Endothelial cell of hepatic sinusoid (primary cell): Measurements from ENCODE around the gene PLXND1.
"Not testable (repeated sequence)": the region's sequence is repeated elsewhere in the genome, so short reads cannot be mapped to it uniquely, and the experiment has no call there.

Experiments
- in situ Hi-C: cut with HindIII; loops from 2 replicates; pipeline ENCODE4 v1.10.0; 2017; ENCODE audit warnings: low sequenced_read_pairs

Gene PLXND1

DNA sequence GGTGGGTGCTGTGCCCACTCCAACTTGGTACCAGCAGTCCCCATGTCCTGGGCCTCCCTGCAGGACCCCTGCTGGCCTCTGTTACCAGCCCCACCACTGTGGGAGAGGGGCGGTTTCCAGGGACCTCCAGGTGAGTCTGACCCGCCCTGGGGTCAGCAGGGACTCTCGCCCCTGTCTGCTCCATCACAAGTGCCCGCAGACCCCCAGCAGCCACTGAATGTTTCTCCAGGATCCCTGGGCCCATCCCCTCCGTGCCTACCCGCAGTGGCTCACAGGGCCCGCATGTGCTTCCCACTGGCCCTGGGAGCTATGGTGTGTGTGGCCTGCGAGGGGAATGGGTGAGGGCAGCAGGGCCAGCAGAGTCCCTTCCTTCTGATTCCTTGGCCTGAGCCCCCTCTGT is 87.9 kb downstream of the PLXND1 start:
- in situ Hi-C loops: no loop called here

DNA sequence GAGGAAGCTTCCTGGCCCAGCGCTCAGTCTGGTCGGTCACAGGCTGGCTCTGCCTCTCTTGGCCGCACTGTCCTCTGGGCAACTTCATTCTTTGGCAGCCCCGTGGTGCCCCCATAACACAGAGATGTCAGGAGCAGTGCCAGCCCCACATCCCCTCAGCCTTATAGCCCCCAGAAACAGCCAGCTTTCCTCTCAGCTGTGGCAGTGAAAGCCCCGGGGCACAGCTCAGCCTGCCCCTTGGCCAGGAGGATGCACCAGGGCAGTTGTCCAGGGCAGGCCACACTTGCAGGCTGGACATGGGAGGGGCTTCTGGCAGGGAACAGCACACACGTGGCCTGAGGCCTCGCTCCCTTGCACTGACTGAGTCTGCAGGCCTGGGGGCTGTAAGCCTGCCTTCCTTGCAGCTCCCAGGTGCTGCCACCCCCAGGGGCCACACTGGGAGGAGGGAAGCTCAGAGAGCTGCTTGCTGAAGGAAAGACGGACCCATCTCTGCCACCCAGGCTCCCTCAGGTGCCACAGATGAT is 88.4 kb downstream of the PLXND1 start:
- in situ Hi-C loops: no loop called here

DNA sequence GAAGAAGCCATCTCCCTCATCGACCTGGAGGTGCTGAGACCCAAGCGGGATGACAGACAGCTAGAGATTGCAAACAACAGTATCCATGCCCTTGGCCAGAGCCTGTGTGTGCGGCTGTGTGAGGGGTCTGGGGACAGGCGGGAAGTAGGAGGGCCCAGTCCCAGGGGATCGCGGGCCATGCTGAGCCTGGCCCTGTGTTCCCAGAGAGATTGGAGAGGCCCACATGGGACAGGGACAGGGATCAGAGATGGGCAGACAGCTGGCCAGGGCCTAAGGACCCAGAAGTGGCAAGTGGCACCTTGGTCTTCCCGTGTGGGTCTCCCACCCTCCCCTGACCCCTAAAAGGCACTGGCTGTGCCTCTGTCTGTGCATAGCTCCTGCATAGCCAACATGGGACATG is 89.0 kb downstream of the PLXND1 start:
- in situ Hi-C loops: no loop called here

DNA sequence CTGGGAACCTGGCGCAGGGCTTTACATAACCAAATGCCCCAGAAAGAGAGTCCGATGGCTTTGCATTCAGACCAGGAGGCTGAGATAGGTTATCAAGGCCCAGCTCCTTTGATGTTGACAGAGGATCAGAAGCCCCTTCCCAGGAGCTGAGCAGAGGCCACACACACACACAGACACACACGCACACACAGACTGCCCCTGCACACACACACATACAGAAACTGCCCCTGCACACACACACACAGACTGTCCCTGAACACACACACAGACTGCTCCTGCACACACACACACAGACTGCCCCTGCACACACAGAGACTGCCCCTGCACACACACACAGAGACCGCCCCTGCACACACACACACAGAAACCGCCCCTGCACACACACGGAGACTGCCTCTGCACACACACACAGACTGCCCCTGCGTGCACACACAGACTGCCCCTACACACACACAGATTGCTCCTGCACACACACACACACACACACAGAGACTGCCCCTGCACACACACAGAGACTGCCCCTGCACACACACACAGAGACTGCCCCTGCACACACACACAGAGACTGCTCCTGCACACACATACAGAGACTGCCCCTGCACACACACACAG is 90.5 kb downstream of the PLXND1 start:
- in situ Hi-C loops: not testable (repeated sequence)

- in situ Hi-C loops: not testable (repeated sequence)
These were observed 91.2 kb downstream of the PLXND1 start for GRCh38 chr3:129515108-129515820.

GRCh38 chr3:129514563-129514962 is 91.9 kb downstream of the PLXND1 start:
- in situ Hi-C loops: no loop called here

- in situ Hi-C loops: no loop called here
These were observed 92.4 kb downstream of the PLXND1 start for GRCh38 chr3:129514110-129514509.

- in situ Hi-C loops: no loop called here
These were observed 92.8 kb downstream of the PLXND1 start for GRCh38 chr3:129513705-129514104.

- in situ Hi-C loops: no loop called here
These were observed 93.9 kb downstream of the PLXND1 start for GRCh38 chr3:129512595-129512994.

- in situ Hi-C loops: no loop called here
These were observed 99.2 kb downstream of the PLXND1 start for GRCh38 chr3:129507181-129507831.

DNA sequence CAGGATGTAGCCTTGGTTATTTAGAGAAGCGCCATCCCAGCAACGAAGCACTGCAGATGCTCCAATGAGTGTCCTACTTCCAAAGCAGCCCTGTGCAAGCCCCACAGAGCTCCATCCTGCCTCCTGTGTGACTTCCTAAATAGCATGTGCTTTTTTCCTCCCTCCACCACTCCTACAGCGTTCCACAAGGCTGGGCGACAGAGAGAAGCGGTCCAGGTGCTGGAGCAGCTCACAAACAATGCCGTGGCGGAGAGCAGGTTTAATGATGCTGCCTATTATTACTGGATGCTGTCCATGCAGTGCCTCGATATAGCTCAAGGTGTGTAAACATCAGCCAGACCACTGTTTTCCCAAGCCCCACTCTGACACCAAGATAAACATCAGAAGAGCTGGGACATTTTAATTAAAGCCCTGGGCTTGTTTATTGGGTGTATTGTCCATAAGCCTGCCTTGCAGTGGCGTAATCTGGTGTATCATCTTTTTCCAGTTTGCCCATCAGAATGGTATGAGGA is 100.2 kb downstream of the PLXND1 start:
- in situ Hi-C loops: no loop called here

- in situ Hi-C loops: no loop called here
These were observed 101.1 kb downstream of the PLXND1 start for GRCh38 chr3:129505341-129505740.
